Measurements from ENCODE around the gene R3HDM2.

Gene R3HDM2

GRCh38 chr12:57467212-57467874 lies 36.5 kb upstream of the R3HDM2 start:
- DNase-seq (ENCODE audit: low read depth), result no peak

- no peak for DNase-seq (ENCODE audit: low read depth)
Measured at GRCh38 chr12:57465747-57466505, 35.1 kb upstream of the R3HDM2 start.

- DNase-seq (ENCODE audit: low read depth), result no peak
Measured at GRCh38 chr12:57465030-57465746, 34.3 kb upstream of the R3HDM2 start.

- DNase-seq (ENCODE audit: low read depth), result no peak
Measured at GRCh38 chr12:57464569-57464968, 33.7 kb upstream of the R3HDM2 start.

- DNase-seq (ENCODE audit: low read depth), result no peak
Measured at GRCh38 chr12:57462912-57463253, 32.0 kb upstream of the R3HDM2 start.

- DNase-seq (ENCODE audit: low read depth), result peak; percentile 86
Measured at GRCh38 chr12:57462251-57462911, 31.5 kb upstream of the R3HDM2 start.

GRCh38 chr12:57461917-57462250 lies 31.0 kb upstream of the R3HDM2 start:
- no peak for DNase-seq (ENCODE audit: low read depth)

- no peak for DNase-seq (ENCODE audit: low read depth)
Measured at GRCh38 chr12:57461276-57461916, 30.6 kb upstream of the R3HDM2 start.

- DNase-seq (ENCODE audit: low read depth), result no peak
Measured at GRCh38 chr12:57460841-57461275, 30.0 kb upstream of the R3HDM2 start.

GRCh38 chr12:57460468-57460784 lies 29.6 kb upstream of the R3HDM2 start:
- no peak for DNase-seq (ENCODE audit: low read depth)

- DNase-seq (ENCODE audit: low read depth), result no peak
Measured at GRCh38 chr12:57459750-57460467, 29.1 kb upstream of the R3HDM2 start, which contains the start of gene GLI1. Gene GLI1 (plus strand): TSS chr12:57459785. CDS start chr12:57463692, 3,907 bp downstream.

GRCh38 chr12:57459055-57459749 lies 28.4 kb upstream of the R3HDM2 start:
- DNase-seq (ENCODE audit: low read depth), result peak; percentile 93

GRCh38 chr12:57458665-57459054 lies 27.8 kb upstream of the R3HDM2 start:
- no peak for DNase-seq (ENCODE audit: low read depth)

- no peak for DNase-seq (ENCODE audit: low read depth)
Measured at GRCh38 chr12:57456737-57457490, 26.1 kb upstream of the R3HDM2 start.

GRCh38 chr12:57456145-57456700 lies 25.4 kb upstream of the R3HDM2 start:
- no peak for DNase-seq (ENCODE audit: low read depth)

GRCh38 chr12:57455374-57456144 lies 24.7 kb upstream of the R3HDM2 start:
- no peak for DNase-seq (ENCODE audit: low read depth)

GRCh38 chr12:57454566-57455373 lies 23.9 kb upstream of the R3HDM2 start, which contains the start of gene INHBE:
Gene INHBE (plus strand): TSS chr12:57455307. CDS start chr12:57455537, 230 bp downstream.
- DNase-seq (ENCODE audit: low read depth), result no peak

GRCh38 chr12:57454213-57454565 lies 23.3 kb upstream of the R3HDM2 start:
- no peak for DNase-seq (ENCODE audit: low read depth)

All from activated T-cell treated with anti-CD3 and anti-CD28 coated beads for 48 hours (primary cell).